Stimulated activated CD8-positive, alpha-beta memory T cell treated with anti-CD3 and anti-CD28 coated beads, Interleukin-15, amount 100 ng/mL, for 24 hours (primary cell): ENCODE data around the gene RYR1.
"Not testable (repeated sequence)": the region's sequence is repeated elsewhere in the genome, so short reads cannot be mapped to it uniquely, and the experiment has no call there.

Experiments
- DNase-seq: peaks from one replicate; pipeline ENCODE4 v3.0.0-alpha.2; 2020; ENCODE audit warnings: low read depth

Gene RYR1

DNA sequence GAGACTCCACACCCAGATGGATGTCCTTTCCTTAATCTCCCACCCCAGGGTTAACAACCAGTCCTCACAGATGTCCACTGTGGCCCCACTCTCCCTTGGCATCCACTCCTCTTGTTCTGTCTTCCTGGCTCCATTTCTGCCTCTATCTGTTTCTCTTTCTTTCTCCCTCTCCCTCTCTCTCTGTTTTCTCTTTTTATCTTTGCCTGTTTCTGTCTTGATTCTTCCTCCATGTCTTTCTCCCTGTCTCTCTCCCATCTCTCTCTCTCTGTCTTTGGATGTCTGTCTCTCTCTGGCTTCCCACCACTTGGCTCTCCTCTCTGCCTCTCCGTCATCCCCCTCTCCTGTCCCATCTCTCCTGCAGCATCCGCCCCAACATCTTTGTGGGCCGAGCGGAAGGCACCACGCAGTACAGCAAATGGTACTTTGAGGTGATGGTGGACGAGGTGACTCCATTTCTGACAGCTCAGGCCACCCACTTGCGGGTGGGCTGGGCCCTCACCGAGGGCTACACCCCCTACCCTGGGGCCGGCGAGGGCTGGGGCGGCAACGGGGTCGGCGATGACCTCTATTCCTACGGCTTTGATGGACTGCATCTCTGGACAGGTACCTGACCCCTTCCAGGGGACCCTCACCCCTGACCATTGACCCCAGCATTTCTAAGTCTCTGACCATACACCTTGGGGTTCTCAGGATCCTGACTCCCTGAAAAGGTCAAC is 24.4 kb downstream of the RYR1 start:
- no peak for DNase-seq

DNA sequence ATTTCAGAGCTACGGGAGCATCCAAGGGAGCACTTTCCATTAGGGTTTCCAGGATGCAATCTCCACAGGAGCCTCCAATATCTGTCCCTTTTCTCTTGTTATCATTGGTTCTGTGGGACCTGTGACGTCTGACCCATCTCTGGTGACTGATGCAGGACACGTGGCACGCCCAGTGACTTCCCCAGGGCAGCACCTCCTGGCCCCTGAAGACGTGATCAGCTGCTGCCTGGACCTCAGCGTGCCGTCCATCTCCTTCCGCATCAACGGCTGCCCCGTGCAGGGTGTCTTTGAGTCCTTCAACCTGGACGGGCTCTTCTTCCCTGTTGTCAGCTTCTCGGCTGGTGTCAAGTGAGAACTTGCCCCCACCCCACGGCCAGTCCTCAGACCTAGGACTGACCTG is 25.5 kb downstream of the RYR1 start:
- DNase-seq, result no peak

DNA sequence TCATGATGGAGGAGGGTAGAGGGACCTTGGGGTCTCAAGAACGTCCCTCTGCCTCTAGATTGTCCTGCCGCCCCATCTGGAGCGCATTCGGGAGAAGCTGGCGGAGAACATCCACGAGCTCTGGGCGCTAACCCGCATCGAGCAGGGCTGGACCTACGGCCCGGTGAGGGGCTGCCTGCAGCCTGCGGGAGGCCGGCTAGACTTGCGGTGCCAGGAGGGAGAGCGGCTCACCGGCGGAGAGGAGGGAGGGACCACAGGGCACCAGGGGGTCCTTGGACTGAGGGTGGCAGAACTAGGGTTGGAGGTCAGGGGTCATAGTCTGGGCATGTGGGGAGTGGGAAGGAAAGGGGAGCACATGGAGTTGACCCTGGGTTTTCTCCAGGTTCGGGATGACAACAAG is 29.9 kb downstream of the RYR1 start:
- no peak for DNase-seq

DNA sequence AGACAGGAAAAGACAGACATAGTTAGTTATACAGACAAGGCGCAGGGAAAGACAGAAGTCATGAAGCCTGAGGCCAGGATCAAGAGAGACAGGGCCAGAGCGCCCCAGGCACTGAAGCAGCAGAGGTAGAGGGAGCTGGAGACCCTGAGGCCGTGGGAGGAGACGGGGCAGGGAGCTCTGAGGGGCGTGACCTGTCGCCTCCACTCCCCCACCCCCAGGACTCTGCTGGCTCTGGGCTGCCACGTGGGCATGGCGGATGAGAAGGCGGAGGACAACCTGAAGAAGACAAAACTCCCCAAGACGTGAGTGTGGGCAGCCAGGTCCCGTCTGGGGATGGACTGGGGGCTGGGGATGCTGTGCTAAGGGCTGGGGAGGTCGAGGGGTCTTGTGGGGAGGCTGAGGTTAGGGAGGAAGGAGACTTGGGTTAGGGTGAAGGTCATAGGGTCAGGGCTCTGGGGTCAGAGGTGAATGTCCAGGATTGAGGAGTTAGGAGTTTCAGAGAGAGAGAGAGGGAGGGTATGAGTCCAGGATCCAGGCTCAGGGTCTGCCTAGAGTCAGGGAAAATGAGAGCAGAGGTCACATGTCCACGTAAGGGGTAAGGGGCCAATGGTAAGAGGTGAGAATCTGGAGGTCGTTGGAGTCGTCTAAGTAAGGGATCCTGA is 31.1 kb downstream of the RYR1 start:
- no peak for DNase-seq

DNA sequence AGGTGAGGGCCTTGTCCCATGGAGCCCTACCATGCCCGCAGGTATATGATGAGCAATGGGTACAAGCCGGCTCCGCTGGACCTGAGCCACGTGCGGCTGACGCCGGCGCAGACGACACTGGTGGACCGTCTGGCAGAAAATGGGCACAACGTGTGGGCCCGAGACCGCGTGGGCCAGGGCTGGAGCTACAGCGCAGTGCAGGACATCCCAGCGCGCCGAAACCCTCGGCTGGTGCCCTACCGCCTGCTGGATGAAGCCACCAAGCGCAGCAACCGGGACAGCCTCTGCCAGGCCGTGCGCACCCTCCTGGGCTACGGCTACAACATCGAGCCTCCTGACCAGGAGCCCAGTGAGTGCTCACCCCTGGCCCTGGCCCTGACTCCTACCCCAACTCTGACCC is 32.6 kb downstream of the RYR1 start:
- no peak for DNase-seq

DNA sequence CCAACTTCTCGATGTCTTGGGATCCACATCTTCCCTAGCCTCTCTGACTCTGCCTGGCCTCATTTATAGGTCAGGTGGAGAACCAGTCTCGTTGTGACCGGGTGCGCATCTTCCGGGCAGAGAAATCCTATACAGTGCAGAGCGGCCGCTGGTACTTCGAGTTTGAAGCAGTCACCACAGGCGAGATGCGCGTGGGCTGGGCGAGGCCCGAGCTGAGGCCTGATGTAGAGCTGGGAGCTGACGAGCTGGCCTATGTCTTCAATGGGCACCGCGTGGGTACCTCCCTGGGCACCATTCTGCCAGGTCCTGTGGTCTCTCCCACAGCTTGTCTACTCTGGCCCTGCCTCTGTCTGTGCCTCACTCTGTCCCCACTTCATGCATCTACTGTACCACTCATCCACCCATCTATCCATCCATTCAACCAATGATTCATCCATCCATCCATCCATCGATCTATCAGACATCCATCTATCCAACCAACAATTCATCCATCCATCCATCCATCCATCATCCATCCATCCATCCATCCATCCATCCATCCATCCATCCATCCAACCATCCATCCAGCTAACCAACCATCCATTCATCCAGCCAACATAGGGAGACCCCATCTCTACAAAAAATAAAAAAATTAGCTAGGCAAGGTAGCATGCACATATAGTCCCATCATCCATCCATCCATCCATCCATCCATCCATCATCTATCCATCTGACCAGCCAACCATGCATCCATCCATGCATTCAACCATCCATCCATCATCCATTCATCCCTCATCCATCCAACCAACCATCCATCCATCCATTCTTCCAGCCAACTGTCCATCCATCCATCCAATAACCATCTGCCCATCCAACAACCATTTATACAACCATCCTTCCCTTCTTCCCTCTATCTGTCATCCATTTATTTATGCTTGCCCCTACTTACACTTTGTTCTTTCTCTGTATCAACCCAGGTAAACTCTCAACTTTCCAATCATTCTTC is 34.3 kb downstream of the RYR1 start:
- DNase-seq, result no peak

DNA sequence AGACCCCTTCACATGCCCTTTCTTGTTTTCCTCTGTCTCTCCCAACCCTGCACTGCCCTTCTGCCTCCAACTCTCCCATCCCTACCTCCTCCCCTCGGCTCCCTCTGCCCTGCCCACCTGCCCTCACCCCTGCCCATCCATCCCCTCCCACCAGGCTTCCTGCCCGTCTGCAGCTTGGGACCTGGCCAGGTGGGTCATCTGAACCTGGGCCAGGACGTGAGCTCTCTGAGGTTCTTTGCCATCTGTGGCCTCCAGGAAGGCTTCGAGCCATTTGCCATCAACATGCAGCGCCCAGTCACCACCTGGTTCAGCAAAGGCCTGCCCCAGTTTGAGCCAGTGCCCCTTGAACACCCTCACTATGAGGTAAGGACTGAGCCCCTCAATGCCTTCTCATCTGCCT is 35.7 kb downstream of the RYR1 start:
- DNase-seq, result no peak

DNA sequence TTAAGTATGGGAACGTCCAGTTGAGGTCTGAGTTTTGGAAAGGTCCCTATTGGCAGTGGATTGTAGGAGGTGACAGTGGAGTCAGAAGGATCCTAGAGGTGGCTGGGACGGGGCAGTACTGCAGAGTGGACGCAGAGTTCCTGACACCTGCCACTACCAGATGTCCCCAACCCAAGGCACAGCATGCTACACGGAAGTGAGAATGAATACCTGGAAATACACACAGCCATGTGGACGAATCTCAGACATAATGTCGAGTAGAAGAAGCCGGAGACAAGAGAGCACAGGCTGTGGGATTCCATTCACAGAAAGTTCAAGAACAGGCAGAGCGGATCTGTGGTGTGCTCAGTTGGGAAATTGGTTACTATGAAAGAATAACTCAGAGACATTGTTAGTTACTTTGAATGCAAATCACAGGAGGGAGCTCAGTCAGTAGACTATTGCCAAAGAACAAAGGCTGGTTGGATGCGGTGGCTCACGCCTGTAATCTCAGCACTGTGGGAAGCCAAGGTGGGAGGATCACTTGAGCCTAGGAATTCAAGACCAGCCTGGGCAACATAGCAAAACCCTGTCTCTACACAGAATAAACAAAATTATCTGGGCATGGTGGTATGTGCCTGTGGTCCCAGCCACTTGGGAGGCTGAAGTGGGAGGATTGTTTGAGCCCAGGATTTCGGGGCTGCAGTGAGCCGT is 37.4 kb downstream of the RYR1 start:
- DNase-seq, result no peak

DNA sequence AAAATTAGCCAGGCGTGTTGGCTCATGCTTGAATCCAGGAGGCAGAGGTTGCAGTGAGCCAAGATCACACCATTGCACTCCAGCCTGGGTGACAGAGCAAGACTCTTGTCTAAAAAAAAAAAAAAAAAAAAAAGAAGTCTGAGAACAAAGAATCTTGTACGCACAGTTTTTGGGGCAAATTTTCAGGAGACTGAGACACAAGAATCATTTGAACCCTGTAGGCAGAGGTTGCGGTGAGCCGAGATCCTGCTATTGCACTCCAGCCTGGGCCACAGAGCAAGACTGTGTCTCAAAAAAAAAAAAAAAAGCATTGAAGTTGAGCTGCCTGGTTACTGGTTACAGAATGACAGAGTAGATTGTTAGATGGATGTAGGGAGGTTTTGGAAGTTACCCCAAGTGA is 39.2 kb downstream of the RYR1 start:
- DNase-seq, result not testable (repeated sequence)

DNA sequence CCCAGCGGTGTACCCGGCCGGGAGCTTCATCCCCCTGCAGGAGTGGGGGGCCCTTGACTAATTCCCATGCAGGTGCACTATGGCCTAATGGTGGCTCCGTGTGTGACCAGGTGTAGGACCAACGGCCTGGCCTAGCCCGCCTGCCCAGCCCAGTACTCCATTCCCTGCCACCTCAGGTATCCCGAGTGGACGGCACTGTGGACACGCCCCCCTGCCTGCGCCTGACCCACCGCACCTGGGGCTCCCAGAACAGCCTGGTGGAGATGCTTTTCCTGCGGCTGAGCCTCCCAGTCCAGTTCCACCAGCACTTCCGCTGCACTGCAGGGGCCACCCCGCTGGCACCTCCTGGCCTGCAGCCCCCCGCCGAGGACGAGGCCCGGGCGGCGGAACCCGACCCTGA is 39.7 kb downstream of the RYR1 start:
- DNase-seq, result no peak

DNA sequence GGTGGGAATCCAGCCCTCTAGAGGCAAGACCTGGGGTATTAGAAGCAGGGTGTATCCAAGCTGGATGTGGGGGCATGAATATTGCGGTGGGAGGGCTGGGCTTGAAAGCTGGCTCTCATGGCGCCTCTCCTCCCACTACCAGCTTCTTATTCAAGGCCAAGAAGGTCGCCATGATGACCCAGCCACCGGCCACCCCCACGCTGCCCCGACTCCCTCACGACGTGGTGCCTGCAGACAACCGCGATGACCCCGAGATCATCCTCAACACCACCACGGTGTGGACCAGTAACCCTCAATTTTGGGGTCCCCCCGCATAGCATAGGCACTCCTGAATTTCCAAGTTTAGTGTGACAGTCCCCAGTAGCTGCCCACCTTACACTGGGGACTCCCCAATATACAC is 41.7 kb downstream of the RYR1 start:
- DNase-seq, result no peak

DNA sequence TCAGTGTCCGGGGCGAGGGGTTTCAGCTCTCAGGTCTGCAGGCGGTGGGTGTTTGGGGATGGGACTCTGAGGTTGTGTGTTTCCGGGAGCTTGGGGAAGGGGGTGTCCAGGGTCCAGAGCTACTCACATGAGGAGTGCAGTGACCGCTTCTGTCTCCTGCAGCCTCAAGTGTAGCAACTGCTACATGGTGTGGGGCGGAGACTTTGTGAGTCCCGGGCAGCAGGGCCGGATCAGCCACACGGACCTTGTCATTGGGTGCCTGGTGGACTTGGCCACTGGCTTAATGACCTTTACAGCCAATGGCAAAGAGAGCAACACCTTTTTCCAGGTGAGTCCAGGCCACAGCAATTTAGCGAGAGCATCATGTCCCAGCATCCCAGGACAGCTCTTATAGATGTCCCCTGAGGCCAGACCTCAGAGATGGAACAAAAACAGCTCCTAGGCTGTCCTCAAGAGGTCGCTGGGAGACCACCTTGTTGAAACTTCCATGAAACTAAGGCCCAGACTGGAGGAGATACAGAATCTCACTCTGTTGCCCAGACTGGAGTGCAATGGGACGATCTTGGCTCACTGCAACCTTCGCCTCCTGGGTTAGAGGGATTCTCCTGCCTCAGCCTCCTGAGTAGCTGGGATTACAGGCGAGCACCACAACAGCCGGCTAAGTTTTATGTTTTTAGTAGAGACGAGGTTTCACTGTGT is 44.9 kb downstream of the RYR1 start:
- no peak for DNase-seq

DNA sequence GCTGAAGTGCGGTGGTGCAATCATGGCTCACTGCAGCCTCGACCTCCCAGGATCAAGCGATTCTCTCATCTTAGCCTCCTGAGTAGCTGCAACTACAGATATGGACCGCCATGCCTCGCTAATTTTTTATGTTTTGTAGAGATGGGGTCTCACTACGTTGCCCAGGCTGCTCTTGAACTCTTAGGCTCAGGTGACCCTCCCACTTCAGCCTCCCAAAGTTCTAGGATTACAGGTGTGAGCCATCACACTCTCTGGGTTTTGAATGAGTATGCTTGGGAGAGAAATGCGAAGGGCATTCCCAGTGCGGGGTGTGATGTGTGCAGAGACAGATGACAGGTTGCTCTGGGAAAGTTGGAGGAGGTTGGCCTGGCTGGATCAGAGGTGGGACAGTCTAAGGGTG is 49.0 kb downstream of the RYR1 start:
- DNase-seq, result no peak

DNA sequence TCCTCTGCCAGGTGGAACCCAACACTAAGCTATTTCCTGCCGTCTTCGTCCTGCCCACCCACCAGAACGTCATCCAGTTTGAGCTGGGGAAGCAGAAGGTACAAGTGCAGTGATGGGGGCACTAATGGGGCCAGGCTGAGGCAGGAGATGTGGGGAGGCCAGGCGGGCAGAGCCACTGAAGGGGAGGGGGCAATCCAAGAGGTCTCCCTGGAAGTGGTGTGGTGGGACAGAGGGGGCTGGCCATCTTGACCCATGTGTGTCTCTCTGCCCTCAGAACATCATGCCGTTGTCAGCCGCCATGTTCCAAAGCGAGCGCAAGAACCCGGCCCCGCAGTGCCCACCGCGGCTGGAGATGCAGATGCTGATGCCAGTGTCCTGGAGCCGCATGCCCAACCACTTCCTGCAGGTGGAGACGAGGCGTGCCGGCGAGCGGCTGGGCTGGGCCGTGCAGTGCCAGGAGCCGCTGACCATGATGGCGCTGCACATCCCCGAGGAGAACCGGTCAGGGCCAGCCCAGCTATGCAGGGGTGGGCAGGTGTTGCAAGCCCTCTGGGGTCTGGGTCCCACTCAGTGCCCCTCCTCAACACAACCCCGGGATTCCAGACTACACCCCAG is 49.6 kb downstream of the RYR1 start:
- DNase-seq, result no peak

DNA sequence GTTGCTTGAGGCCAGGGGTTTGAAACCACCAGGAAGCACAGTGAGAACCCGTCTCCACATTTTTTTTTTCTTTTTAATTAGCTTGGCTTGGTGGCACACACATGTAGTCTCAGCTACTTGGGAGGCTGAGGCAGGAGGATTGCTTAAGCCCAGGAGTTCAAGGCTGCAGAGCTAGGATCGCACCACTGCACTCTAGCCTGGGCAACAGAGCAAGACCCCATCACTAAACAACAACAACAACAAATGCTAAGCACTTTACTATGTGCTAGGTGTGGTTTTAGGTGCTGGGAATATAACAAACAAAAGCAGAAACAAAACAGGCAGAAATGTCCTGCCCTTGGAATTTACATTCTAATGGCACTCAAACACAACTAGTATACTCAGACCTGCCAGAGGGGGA is 51.3 kb downstream of the RYR1 start:
- no peak for DNase-seq

DNA sequence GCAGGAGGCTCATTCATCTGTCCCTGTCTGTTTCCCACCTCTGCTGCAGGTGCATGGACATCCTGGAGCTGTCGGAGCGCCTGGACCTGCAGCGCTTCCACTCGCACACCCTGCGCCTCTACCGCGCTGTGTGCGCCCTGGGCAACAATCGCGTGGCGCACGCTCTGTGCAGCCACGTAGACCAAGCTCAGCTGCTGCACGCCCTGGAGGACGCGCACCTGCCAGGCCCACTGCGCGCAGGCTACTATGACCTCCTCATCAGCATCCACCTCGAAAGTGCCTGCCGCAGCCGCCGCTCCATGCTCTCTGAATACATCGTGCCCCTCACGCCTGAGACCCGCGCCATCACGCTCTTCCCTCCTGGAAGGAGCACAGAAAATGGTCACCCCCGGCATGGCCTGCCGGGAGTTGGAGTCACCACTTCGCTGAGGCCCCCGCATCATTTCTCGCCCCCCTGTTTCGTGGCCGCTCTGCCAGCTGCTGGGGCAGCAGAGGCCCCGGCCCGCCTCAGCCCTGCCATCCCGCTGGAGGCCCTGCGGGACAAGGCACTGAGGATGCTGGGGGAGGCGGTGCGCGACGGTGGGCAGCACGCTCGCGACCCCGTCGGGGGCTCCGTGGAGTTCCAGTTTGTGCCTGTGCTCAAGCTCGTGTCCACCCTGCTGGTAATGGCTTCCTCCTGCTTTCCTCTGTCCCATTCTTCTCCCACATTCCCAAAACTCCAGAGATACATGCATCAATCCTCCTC is 52.2 kb downstream of the RYR1 start:
- no peak for DNase-seq

DNA sequence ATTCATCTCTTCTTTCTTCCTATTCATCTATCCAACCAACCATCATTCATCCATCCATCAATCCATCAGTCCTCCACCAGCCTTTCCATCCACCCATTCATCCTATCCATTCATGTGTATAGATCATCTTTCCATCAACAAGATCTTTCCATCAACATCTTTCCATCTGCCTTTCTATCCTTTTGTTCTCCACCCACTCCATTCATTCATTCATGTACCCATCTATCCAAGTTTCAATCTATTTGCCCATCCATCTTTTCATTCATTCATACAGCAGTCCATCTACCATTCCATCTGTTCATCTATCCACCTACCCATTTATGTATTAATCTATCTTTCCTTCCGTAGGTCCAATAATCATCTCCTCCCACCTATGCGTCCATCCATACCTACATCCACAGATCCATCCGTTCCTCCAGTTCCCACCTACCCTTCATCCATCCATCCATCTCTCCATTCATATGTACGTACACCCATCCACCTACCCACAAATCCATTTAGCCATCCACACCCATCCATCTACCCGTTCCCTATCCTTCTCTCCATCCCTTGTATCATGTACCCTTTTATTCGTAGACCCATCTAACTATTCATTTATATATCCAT is 53.3 kb downstream of the RYR1 start:
- no peak for DNase-seq

DNA sequence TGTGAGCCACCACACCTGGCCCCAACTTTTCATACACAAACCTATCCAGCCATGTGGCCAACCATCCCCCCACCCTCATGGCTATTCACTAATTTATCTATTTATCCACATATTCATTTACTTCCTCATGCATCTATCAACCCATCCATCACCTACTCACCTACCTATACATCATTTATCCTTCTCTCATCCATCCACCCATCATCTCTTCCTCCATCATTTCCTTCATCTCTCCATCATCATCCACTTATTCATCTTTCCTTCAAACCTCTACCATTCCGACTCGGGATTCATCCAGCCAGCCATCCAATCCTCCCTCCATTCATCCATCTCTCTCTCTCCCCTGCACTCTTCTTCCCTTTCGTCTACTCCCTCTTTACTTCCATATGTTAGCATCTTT is 54.6 kb downstream of the RYR1 start:
- no peak for DNase-seq

DNA sequence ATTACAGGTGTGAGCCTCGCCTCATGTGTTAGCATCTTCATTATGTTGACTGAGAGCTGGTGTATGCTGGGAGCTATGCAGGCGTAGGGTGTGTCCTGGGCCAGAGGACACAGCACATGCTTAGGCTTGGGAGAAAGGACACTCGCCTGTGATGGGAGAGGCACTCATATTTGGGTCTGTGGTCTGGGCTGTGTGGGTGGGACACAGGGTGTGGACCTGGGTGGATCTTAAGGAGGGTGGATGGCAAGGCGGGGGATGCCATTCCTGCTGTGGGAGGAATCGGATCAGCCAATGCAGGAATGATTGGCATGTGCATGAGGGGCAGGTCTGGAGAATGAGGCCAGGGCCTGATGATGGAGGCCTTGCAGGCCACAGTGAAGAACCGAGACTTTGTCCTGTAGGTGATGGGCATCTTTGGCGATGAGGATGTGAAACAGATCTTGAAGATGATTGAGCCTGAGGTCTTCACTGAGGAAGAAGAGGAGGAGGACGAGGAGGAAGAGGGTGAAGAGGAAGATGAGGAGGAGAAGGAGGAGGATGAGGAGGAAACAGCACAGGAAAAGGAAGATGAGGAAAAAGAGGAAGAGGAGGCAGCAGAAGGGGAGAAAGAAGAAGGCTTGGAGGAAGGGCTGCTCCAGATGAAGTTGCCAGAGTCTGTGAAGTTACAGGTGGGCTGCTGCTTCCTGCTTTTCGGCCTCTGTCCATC is 55.4 kb downstream of the RYR1 start:
- DNase-seq, result no peak
